ENCODE data around the gene PIGM.
"Not testable (repeated sequence)": the region's sequence is repeated elsewhere in the genome, so short reads cannot be mapped to it uniquely, and the experiment has no call there.

PIGM gene

DNA sequence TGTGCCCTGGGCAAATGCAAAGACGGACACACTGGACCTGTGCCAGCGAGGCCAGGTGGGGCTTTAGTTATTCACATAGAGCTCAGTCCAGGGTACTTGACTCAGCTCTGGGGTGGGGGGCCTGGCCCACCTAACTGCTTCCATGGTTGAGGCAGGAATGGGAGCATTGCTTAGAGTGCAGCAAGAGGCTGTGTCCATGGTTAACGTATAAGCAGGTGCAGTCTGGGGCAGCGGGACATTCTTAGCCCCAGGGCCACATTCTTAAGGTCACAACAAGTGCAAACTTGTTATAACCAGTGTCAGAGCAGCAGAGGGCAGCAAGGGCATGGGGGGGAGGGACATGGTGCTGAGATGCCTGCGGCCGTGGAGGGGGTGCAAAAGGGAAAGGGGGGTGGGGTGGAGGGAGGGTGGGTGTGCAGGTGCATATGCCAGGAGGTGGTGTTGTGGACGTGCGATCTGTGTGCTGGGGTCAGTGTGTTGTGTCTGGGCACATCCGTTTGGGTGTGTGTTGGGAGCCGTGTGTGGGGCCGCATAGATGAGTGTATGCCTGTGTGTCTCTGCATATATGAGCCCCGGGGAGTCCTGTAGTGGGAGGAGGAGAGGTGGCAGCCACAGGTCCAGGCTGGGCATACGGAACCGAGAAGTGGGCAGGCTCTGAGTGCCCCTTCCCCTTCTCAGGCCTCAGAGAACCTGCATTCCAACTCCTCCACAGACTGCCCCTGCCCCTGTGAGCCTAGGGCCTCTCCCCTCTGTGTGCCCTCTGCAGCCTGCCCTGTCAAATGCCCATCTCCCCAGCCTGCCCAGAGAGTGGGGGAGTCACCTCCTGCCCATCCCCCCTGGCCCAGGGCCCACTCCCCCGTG is 29.8 kb upstream of the PIGM start:
- no peak for DNase-seq (ENCODE audit: low spot score)

- DNase-seq (ENCODE audit: low spot score), result no peak
Observed at GRCh38 chr1:160058087-160058486, 26.3 kb upstream of the PIGM start.

DNA sequence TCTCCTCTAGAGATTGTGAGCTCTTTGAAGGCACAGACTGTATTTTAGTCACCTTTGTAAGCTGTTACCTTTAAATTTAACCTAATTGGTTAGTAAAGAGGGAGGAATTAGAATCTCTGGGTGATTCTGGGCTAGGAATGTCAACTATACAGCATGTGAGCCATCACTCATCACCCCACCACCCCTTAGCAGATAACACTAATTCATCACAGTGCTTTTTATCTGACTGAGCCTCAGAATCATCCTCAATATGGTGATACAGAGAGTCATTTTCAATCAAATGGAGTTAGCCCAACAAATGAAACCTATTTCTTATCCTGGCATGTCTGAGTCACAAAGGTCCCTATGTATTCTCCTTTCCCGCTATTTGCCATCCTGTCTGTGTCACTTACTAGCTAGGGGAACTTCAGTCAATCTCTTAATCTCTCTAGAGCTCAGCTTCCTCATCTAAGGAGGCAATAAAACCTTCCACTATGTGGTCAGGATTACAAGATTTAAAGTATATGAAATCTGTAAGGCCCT is 24.9 kb upstream of the PIGM start:
- no peak for DNase-seq (ENCODE audit: low spot score)

- DNase-seq (ENCODE audit: low spot score), result no peak
Observed at GRCh38 chr1:160053548-160054365, 22.0 kb upstream of the PIGM start.

GRCh38 chr1:160052936-160053335 is 21.1 kb upstream of the PIGM start:
- no peak for DNase-seq (ENCODE audit: low spot score)

- no peak for DNase-seq (ENCODE audit: low spot score)
Observed at GRCh38 chr1:160050619-160051018, 18.8 kb upstream of the PIGM start.

GRCh38 chr1:160050182-160050581 is 18.4 kb upstream of the PIGM start:
- DNase-seq (ENCODE audit: low spot score), result not testable (repeated sequence)

GRCh38 chr1:160049101-160049500 is 17.3 kb upstream of the PIGM start:
- no peak for DNase-seq (ENCODE audit: low spot score)

GRCh38 chr1:160048335-160048734 is 16.5 kb upstream of the PIGM start:
- no peak for DNase-seq (ENCODE audit: low spot score)

GRCh38 chr1:160047111-160047991 is 15.6 kb upstream of the PIGM start:
- DNase-seq (ENCODE audit: low spot score), result no peak

DNA sequence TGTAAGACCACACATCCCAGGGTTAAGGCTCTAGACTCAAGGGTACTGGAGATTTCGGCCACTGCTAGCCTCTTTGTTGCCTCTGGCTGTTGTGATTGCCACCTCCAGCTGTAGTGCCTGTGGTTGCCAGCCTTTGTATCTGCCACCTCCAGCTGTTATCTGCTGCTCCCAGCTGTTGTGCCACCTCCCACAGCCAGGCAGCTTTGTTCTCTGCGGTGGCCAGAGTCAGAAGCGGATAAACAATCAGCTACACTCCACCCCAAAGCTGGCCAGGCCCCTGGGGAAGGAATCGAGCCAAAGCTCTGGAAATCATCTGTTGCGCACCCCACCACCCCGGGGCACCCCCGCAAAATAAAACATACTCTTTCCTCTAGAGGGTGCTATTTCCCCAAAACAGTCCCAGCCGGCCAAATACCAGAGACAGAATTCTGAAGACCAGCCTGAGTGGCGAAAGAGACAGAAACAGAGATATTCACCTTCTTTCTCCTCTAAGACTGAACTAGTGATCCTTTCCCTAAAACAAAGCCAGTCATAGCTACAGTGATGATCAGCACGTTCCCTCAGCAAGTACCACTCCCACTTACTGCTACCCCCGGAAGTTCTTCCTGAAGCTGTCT is 14.8 kb upstream of the PIGM start:
- peak; percentile 51 for DNase-seq (ENCODE audit: low spot score)

DNA sequence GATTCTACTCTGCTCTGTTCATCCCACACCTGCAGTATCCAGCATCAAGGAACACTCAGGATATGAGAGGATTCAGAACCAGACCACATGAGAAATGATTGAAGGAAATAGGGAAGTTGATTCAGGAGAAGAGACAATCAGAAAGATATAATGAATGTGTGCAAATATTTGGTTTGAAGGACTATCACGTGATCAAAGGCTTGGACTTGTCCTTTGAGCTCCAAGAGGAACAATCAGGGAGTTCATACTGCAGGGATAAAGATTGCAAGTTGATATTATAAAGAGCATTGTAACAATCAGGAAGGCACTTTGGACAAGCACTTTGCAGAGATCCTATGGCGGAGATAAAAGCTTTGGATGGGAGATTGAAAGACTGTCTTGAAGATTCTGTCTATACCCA is 13.9 kb upstream of the PIGM start:
- no peak for DNase-seq (ENCODE audit: low spot score)

DNA sequence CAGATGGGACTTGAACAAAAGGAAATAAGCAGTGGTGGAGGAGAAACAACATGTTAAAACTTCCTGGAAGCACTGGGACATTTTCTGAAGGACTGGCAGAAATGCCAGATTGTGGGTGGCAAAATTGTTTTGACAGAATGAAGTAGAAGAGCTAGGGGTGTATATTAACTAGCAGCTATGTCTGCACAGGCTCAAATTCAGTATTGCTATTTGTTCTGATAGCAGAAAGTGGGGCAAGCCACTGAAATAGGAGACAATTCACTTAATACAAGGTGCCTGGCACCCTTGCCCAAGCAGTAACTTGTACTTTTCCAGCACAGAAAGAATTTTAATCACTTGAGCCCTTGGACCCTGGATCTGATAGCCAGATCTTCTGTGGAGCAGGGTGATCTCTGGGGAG is 11.8 kb upstream of the PIGM start:
- DNase-seq (ENCODE audit: low spot score), result no peak

DNA sequence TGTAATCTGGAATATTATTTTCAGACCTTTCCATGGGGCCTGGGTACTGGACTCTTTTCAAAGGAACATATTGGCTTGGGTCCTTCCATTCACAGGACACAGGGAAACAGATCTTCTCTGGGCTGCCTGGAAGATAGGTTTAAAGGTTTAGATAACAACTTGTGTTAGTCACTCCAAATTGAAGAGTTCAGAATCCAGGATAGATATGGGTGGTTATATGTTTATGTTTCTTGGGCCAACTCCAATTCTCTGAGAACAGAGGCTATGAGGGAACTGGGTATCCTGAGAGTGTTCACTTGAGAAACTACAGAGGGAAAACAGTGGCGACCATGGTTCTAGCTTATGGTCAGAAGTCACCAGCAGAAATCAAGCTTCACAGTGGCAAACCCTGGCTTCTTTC is 8.7 kb upstream of the PIGM start:
- DNase-seq (ENCODE audit: low spot score), result no peak

DNA sequence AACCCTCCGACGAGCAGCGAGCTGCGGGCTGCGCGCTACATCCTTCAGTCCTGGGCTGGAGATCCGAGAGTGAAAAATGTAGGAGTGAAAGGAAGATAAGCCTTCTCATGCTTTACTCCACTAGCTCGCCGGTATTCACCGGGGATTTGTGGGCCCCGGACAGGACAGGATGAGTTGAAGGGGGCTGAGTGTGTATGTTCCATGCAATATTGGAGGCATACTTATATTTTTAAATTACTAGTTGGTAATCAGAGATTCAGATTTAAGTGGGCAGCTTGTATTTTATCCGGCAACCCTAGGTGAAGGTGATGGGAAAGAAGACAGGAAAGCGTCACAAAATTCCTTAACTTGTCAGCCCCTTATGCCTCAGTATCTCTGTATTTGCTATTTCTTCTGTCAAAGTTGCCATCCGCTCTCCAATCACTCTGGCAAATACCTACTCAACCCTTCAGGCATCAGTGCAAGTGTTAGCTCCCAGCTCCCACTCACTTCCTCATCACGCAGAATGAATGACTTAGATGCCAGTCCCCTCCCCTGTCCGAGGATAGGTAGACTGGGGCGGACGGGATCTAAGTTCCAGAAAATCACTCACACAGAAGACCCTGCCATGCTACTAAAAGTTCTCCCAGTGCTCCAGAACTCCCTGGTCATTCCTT is 503 bp upstream of the PIGM start:
- DNase-seq (ENCODE audit: low spot score), result no peak

GRCh38 chr1:160030657-160031364 is 979 bp downstream of the PIGM start:
- no peak for DNase-seq (ENCODE audit: low spot score)

DNA sequence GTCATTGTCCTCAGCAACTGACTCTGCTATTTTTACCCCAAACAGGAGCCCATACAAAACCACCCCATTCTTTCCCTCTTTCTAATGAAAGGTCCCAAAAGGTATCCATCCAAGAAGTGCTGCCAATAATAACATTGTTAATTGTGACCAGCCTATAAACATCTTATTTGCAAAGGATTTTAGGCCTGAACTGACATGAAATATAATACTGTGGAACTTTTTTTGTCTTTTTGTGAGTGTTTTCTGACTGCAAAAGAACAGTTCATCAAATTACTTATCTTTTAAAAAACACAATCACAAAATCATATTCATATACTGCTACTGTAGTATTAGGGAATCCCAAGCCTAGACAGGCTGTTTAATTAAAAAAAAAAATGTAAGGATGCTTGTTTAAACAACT is 3.4 kb downstream of the PIGM start:
- DNase-seq (ENCODE audit: low spot score), result no peak

DNA sequence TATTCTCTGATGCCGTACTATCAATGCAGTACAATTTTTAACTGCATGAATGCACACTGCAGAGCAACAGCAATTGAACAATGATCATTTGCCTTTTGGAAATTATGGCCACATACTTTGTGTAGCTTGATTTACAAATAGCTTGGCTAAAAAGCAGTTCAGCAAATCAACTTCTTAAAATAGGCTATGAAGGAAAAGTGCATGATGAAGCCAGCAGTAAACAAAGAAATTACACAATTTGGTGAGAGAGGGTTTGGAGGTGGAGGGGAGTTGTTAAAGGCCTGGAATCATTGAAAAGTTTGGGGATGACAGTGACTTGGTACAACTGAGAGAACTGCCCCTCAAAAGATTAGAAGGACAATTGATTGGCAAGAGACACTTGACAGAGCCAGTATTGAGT is 6.5 kb downstream of the PIGM start:
- no peak for DNase-seq (ENCODE audit: low spot score)

DNA sequence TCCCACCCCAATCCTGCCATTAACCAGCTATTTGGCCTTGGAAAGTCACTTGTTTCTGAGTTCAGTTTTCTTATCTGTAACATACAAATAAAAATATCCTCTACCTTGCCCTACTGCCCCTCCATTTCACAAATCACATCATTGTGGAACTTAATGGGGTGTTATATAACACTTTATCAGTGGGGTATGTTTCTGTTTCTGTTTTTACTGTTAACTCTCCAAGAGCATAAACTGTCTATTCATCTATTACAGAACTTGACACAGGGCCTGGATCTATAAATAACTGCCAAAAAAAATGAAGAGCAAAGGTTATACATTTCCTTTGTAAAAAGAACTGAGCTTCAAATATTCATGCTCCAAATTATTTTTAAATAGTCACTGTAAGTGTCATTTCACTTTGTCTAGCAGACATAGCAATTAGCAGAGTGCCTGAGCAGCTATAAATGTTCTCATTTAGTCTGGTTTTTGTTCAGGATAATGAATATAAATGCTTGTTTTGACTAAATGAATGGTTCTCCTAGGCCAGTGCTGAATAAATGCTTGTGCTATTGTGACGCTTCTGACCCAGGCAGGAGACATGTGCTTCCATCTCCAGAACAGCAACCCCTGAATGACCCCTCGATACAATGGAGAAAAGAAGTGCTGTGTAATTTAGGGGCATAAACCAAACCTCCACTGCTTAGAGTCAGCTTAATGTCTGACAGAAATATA is 7.4 kb downstream of the PIGM start:
- DNase-seq (ENCODE audit: low spot score), result no peak

All from CD4-positive, alpha-beta T cell treated with Interleukin-2 at 100 ng/mL for 4 hours (primary cell).